Upper lobe of left lung (tissue), 6 donors: ENCODE measurements around the gene CCDC9. TPM values are rescaled to one million over a fixed set of nuclear protein-coding genes. Genes with fewer than 3 reads are reported as not detected.
A peak's percentile ranks its signal among the peaks of the same experiment; 100 is the strongest.

Experiments
- ATAC-seq, 2 donors: fragments of 200-7000 bp; cut with Tn5 transposase; one replicate each; pipeline ENCODE4 v1.9.1; 2022; ENCODE audit warnings: mild to moderate bottlenecking in 2 of 2, moderate library complexity in 2 of 2; ENCODE audit not compliant: low FRiP score in 2 of 2
- DNase-seq, 2 donors: peaks; one replicate each; pipeline ENCODE4 v3.0.0-alpha.2; 2019 to 2020
- H3K27ac ChIP-seq, 4 donors: fragments of 200-600 bp; sonication (generic); one replicate each; pipeline ENCODE4 v1.5.1; 2016 to 2019
- H3K27me3 ChIP-seq, 4 donors: fragments of 200-600 bp; sonication (generic); one replicate each; pipeline ENCODE4 v1.5.1; 2017 to 2019
- H3K36me3 ChIP-seq, 4 donors: fragments of 200-600 bp; sonication (generic); one replicate each; pipeline ENCODE4 v1.5.1; 2016 to 2019
- H3K4me1 ChIP-seq, 4 donors: fragments of 200-600 bp; sonication (generic); one replicate each; pipeline ENCODE4 v1.5.1; 2018 to 2019
- H3K4me3 ChIP-seq, 4 donors: fragments of 200-600 bp; sonication (generic); one replicate each; pipeline ENCODE4 v1.5.1; 2017 to 2019; ENCODE audit warnings: mild to moderate bottlenecking in 2 of 4, moderate library complexity in 1 of 4
- H3K9me3 ChIP-seq, 4 donors: fragments of 200-600 bp; sonication (generic); one replicate each; pipeline ENCODE4 v1.5.1; 2018 to 2019
- CTCF ChIP-seq, 6 experiments: fragments of 450-650 bp in 4 of 6; fragments of 200-600 bp in 2 of 6; sonication (generic) in 2 of 6; IDR thresholded peaks; one replicate each; pipeline ENCODE4 v1.5.1; 2016 to 2019; ENCODE audit warnings: antibody characterized with exemption in 6 of 6
- EP300 ChIP-seq, 4 donors: sonication (generic); formaldehyde crosslinking; IDR thresholded peaks; one replicate each; pipeline ENCODE4 v1.5.1; 2017; ENCODE audit warnings: antibody characterized with exemption in 4 of 4, control low read depth in 2 of 4
- POLR2A ChIP-seq, 4 donors: fragments of 450-650 bp; IDR thresholded peaks; one replicate each; pipeline ENCODE4 v1.5.1; 2016 to 2017; ENCODE audit warnings: antibody characterized with exemption in 4 of 4, mild to moderate bottlenecking in 2 of 4
- POLR2AphosphoS5 ChIP-seq, 2 donors: sonication (generic); formaldehyde crosslinking; IDR thresholded peaks; one replicate each; pipeline ENCODE4 v1.5.1; 2017; ENCODE audit warnings: antibody characterized with exemption in 2 of 2
- WGBS, 2 donors: methylation state at CpG; one replicate each; pipeline ENCODE4 v1.1.5; 2017 to 2018; 5-methylcytosine and 5-hydroxymethylcytosine counted together
- total RNA-seq, 6 donors: library from RNA; depleted of rRNA in 4 of 6; stranded (reverse); fragments of >200 nt in 4 of 6; gene quantifications; one replicate each; pipeline versions ENCODE4 v1.1.0 to v1.2.1, GENCODE V29; 2016 to 2021
- donor health status: DM: no; HTN: no; CAD: no; lungs with moderate emphysema.
- donor health status: DM: no; HTN: yes; CAD: no; lungs with severe emphysema.

CCDC9 gene
- total RNA-seq, 6 donors from 2014 or later, result 18.2 to 91.1 (median 35.0) TPM

- no peak overlapping the region for H3K27ac ChIP-seq
- DNase-seq (peak in 1 of 2 donors; percentile 86), ATAC-seq (no peak)
- TF ChIP-seq EP300 (IDR thresholded peaks at IDR 0.05) (no peak), POLR2A (IDR thresholded peaks at IDR 0.05) (no peak), POLR2AphosphoS5 (IDR thresholded peaks at IDR 0.05) (no peak), CTCF (IDR thresholded peaks at IDR 0.05) (no peak)
- no peaks in the 10 kb centered on the region for H3K9me3 ChIP-seq
- H3K27me3 ChIP-seq, result no peaks in the 10 kb centered on the region
- peaks cover 0 to 10% (median 0%) of the 10 kb centered on the region in 4 donors for H3K4me1 ChIP-seq
- H3K36me3 ChIP-seq, result peaks cover 23 to 94% (median 79%) of the 10 kb centered on the region in 4 donors
- H3K4me3 ChIP-seq, result no peak overlapping the region
- WGBS, 2 donors, result 94 to 97% methylated on average over 19 to 30 of the region's 30 CpGs
Observed at GRCh38 chr19:47264629-47265028, 8.3 kb downstream of the CCDC9 start.

GRCh38 chr19:47266401-47266941, 10.1 kb downstream of the CCDC9 start:
- no peak for ATAC-seq
- TF ChIP-seq POLR2AphosphoS5 (IDR thresholded peaks at IDR 0.05) (no peak), EP300 (IDR thresholded peaks at IDR 0.05) (no peak), CTCF (IDR thresholded peaks at IDR 0.05) (no peak), POLR2A (IDR thresholded peaks at IDR 0.05) (no peak)
- peak in 1 of 2 donors; percentile 80 for DNase-seq
- Histone ChIP-seq H3K27ac (peak overlapping the region in 1 of 4 donors; percentile 27), H3K4me3 (no peak overlapping the region), H3K36me3 (peaks cover 25 to 94% (median 77%) of the 10 kb centered on the region in 4 donors), H3K4me1 (no peaks in the 10 kb centered on the region), H3K9me3 (no peaks in the 10 kb centered on the region), H3K27me3 (no peaks in the 10 kb centered on the region)
- WGBS, 2 donors, result 90% methylated on average over 21 of the region's 21 CpGs

- no peak overlapping the region for H3K27ac ChIP-seq
- peaks cover 25 to 93% (median 76%) of the 10 kb centered on the region in 4 donors for H3K36me3 ChIP-seq
- TF ChIP-seq CTCF (IDR thresholded peaks at IDR 0.05) (no peak), EP300 (IDR thresholded peaks at IDR 0.05) (no peak), POLR2AphosphoS5 (IDR thresholded peaks at IDR 0.05) (no peak), POLR2A (IDR thresholded peaks at IDR 0.05) (no peak)
- no peaks in the 10 kb centered on the region for H3K27me3 ChIP-seq
- ATAC-seq, result no peak
- H3K9me3 ChIP-seq, result no peaks in the 10 kb centered on the region
- WGBS, 2 donors, result 93 to 95% methylated on average over 9 to 14 of the region's 14 CpGs
- DNase-seq, result no peak
- no peak overlapping the region for H3K4me3 ChIP-seq
- peaks cover 2 to 4% (median 2%) of the 10 kb centered on the region in 4 donors for H3K4me1 ChIP-seq
Observed at GRCh38 chr19:47267350-47267759, 11.0 kb downstream of the CCDC9 start.

- 78 to 87% methylated on average over 6 of the region's 6 CpGs for WGBS, 2 donors
- peaks cover 25 to 86% (median 70%) of the 10 kb centered on the region in 4 donors for H3K36me3 ChIP-seq
- no peak for TF ChIP-seq POLR2AphosphoS5 (IDR thresholded peaks at IDR 0.05)
- no peak for TF ChIP-seq CTCF (IDR thresholded peaks at IDR 0.05)
- no peak for TF ChIP-seq EP300 (IDR thresholded peaks at IDR 0.05)
- no peak for TF ChIP-seq POLR2A (IDR thresholded peaks at IDR 0.05)
Observed at GRCh38 chr19:47268028-47268427, 11.7 kb downstream of the CCDC9 start.

GRCh38 chr19:47269596-47269995, 13.3 kb downstream of the CCDC9 start:
- DNase-seq (no peak), ATAC-seq (no peak)

More at GRCh38 chr19:47268028-47268427, 11.7 kb downstream of the CCDC9 start:
- Histone ChIP-seq H3K27me3 (no peaks in the 10 kb centered on the region), H3K27ac (no peak overlapping the region), H3K4me1 (peaks cover 8 to 9% (median 9%) of the 10 kb centered on the region in 4 donors), H3K9me3 (no peaks in the 10 kb centered on the region), H3K4me3 (no peak overlapping the region)
- DNase-seq, result no peak
- ATAC-seq, result no peak

More at GRCh38 chr19:47269596-47269995, 13.3 kb downstream of the CCDC9 start:
- Histone ChIP-seq H3K36me3 (peaks cover 22 to 72% (median 58%) of the 10 kb centered on the region in 4 donors), H3K9me3 (no peaks in the 10 kb centered on the region), H3K27ac (no peak overlapping the region), H3K4me1 (peaks cover 11 to 16% (median 12%) of the 10 kb centered on the region in 4 donors), H3K4me3 (no peak overlapping the region), H3K27me3 (no peaks in the 10 kb centered on the region)
- 94 to 98% methylated on average over 7 of the region's 7 CpGs for WGBS, 2 donors
- TF ChIP-seq POLR2A (IDR thresholded peaks at IDR 0.05) (no peak), POLR2AphosphoS5 (IDR thresholded peaks at IDR 0.05) (no peak), CTCF (IDR thresholded peaks at IDR 0.05) (no peak), EP300 (IDR thresholded peaks at IDR 0.05) (no peak)
